22Rv1 (cell line): ENCODE results near the gene ATP2C2.
"Not testable (repeated sequence)": the region's sequence is repeated elsewhere in the genome, so short reads cannot be mapped to it uniquely, and the experiment has no call there.

Experiments
- ZFX ChIP-seq: fragments of 450-650 bp; IDR thresholded peaks from 2 replicates; pipeline ENCODE4 v1.6.1; 2017; ENCODE audit warnings: antibody characterized with exemption, borderline replicate concordance
- TF ChIP-seq, protein P1 (sequence below): fragments of 450-650 bp; IDR thresholded peaks from 2 replicates; pipeline ENCODE4 v1.5.1; 2017; ENCODE audit warnings: mild to moderate bottlenecking

DNA sequence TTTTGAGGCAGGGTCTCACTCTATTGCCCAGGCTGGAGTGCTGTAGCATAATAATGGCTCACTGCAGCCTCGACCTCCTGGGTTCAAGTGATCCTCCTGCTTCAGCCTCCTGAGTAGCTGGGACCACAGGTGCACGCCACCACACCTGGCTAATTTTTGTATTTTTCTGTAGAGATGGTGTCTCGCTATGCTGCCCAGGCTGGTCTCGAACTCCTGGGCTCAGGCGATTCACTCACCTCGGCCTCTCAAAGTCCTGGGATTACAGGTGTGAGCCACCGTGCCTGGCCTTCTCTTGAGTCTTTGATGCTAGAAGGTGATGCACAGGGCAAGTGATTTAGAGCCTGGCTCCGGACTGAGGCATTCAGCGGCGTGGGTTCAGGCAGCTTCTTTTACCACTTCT lies 24.5 kb upstream of the ATP2C2 start:
- TF ChIP-seq, protein P1, sequence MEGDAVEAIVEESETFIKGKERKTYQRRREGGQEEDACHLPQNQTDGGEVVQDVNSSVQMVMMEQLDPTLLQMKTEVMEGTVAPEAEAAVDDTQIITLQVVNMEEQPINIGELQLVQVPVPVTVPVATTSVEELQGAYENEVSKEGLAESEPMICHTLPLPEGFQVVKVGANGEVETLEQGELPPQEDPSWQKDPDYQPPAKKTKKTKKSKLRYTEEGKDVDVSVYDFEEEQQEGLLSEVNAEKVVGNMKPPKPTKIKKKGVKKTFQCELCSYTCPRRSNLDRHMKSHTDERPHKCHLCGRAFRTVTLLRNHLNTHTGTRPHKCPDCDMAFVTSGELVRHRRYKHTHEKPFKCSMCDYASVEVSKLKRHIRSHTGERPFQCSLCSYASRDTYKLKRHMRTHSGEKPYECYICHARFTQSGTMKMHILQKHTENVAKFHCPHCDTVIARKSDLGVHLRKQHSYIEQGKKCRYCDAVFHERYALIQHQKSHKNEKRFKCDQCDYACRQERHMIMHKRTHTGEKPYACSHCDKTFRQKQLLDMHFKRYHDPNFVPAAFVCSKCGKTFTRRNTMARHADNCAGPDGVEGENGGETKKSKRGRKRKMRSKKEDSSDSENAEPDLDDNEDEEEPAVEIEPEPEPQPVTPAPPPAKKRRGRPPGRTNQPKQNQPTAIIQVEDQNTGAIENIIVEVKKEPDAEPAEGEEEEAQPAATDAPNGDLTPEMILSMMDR = not testable (repeated sequence)
- not testable (repeated sequence) for TF ChIP-seq ZFX
